H1 (cell line): ENCODE measurements around the gene TEDC1. TPM values are rescaled to one million over a fixed set of nuclear protein-coding genes. Genes with fewer than 3 reads are reported as not detected.

Experiments used
- CTCF ChIA-PET: fragments of 300-600 bp; sonication (Branson Sonifier 250); formaldehyde crosslinking; loops from one replicate; lab custom pipeline; 2021; ENCODE audit not compliant: partially characterized antibody; lab: Charles Lee
- POLR2A ChIA-PET: fragments of 300-600 bp; sonication (Branson Sonifier 250); formaldehyde crosslinking; loops from one replicate; lab custom pipeline; 2021; ENCODE audit warnings: inconsistent platforms; ENCODE audit not compliant: partially characterized antibody; lab: Charles Lee
- DNase-seq, 2 experiments: peaks; one replicate each; pipeline versions ENCODE4 v3.0.0 to v3.0.0-alpha.2; 2010 to 2022; ENCODE audit warnings: low spot score in 2 of 2, low read depth in 1 of 2, mixed read lengths in 1 of 2
- FAIRE-seq: peaks from 2 replicates; lab custom pipeline; 2011; peaks lifted over from hg19 to GRCh38; lab: Jason Lieb, UNC
- H2AFZ ChIP-seq: 2 replicates; pipeline ENCODE4 v1.8.1; 2012; ENCODE audit warnings: low read length, inconsistent platforms
- H2AK5ac ChIP-seq: 2 replicates; pipeline ENCODE4 v1.6.1; 2013; ENCODE audit warnings: low read depth, low read length
- H2BK120ac ChIP-seq: replicated peaks from 2 replicates; pipeline ENCODE3; 2013; ENCODE audit warnings: low read depth, low read length, inconsistent platforms
- H2BK12ac ChIP-seq: 2 replicates; pipeline ENCODE4 v1.6.1; 2013; ENCODE audit warnings: low read depth, low read length
- H2BK15ac ChIP-seq: 2 replicates; pipeline ENCODE4 v1.6.1; 2013; ENCODE audit warnings: low read length
- H2BK20ac ChIP-seq: 2 replicates; pipeline ENCODE4 v1.6.1; 2013; ENCODE audit warnings: low read length
- H2BK5ac ChIP-seq: 2 replicates; pipeline ENCODE4 v1.6.1; 2013; ENCODE audit warnings: low read depth, low read length
- H3K14ac ChIP-seq: 2 replicates; pipeline ENCODE4 v1.6.1; 2013; ENCODE audit warnings: inconsistent platforms; ENCODE audit not compliant: insufficient read length
- H3K18ac ChIP-seq: 2 replicates; pipeline ENCODE4 v1.6.1; 2013; ENCODE audit warnings: low read length; ENCODE audit errors: extremely low read depth
- H3K23ac ChIP-seq: 2 replicates; pipeline ENCODE4 v1.6.1; 2013; ENCODE audit warnings: inconsistent platforms; ENCODE audit not compliant: insufficient read length
- H3K23me2 ChIP-seq: 2 replicates; pipeline ENCODE4 v1.6.1; 2013; ENCODE audit warnings: low read depth, low read length
- H3K27ac ChIP-seq: 2 replicates; pipeline ENCODE4 v1.6.1; 2011; ENCODE audit warnings: low read depth, low read length, inconsistent platforms
- H3K27me3 ChIP-seq, 4 experiments: replicated peaks in 1 of 4; 1 replicate in 1 of 4; 2 replicates in 3 of 4; pipeline versions ENCODE4 v1.6.1 to v1.8.1; 2011 to 2013; ENCODE audit warnings: low read length in 3 of 4, mild to moderate bottlenecking in 3 of 4, inconsistent platforms in 2 of 4, mixed read lengths in 2 of 4, moderate library complexity in 1 of 4; ENCODE audit not compliant: control insufficient read depth in 3 of 4, insufficient read depth in 3 of 4; ENCODE audit errors: extremely low read depth in 1 of 4
- H3K36me3 ChIP-seq, 4 experiments: 2 replicates each; pipeline versions ENCODE4 v1.6.1 to v1.8.1; 2011 to 2013; ENCODE audit warnings: mild to moderate bottlenecking in 4 of 4, low read length in 3 of 4, moderate library complexity in 2 of 4, control low read depth in 1 of 4, inconsistent platforms in 1 of 4; ENCODE audit not compliant: insufficient read depth in 4 of 4, control insufficient read depth in 2 of 4
- H3K4ac ChIP-seq: replicated peaks from 2 replicates; pipeline ENCODE3; 2013; ENCODE audit warnings: low read length, low read depth, mixed read lengths, inconsistent platforms; ENCODE audit not compliant: insufficient read length
- H3K4me1 ChIP-seq, 4 experiments: replicated peaks in 1 of 4; 1 replicate in 1 of 4; 2 replicates in 3 of 4; pipeline versions ENCODE4 v1.6.1 to v1.8.1; 2011 to 2013; ENCODE audit warnings: low read length in 3 of 4, inconsistent platforms in 2 of 4, mixed read lengths in 1 of 4; ENCODE audit not compliant: insufficient read depth in 4 of 4, control insufficient read depth in 3 of 4
- H3K4me2 ChIP-seq, 2 experiments: 2 replicates each; pipeline versions ENCODE4 v1.6.1 to v1.8.1; 2011 to 2013; ENCODE audit warnings: low read depth in 2 of 2, low read length in 2 of 2, control low read depth in 1 of 2, inconsistent platforms in 1 of 2, mild to moderate bottlenecking in 1 of 2; ENCODE audit not compliant: insufficient read depth in 1 of 2
- H3K4me3 ChIP-seq, 4 experiments: fragments of 200-600, 300-600 bp in 1 of 4; sonication (generic), shearing (Covaris generic), sonication (Bioruptor Twin) in 1 of 4; 2 replicates each; pipeline versions ENCODE4 v1.5.1 to v1.8.1; 2011 to 2016; ENCODE audit warnings: low read length in 4 of 4, low read depth in 3 of 4, control low read depth in 2 of 4, inconsistent platforms in 2 of 4, mild to moderate bottlenecking in 2 of 4, mixed read lengths in 1 of 4, moderate library complexity in 1 of 4; ENCODE audit not compliant: insufficient read depth in 2 of 4; ENCODE audit errors: extremely low read depth in 1 of 4
- H3K56ac ChIP-seq: replicated peaks from 2 replicates; pipeline ENCODE3; 2013; ENCODE audit warnings: low read depth, mild to moderate bottlenecking, mixed read lengths, low read length, inconsistent platforms; ENCODE audit not compliant: insufficient read length
- H3K79me1 ChIP-seq: 2 replicates; pipeline ENCODE4 v1.6.1; 2013; ENCODE audit warnings: low read depth, low read length, control low read depth
- H3K79me2 ChIP-seq, 2 experiments: 2 replicates each; pipeline versions ENCODE4 v1.6.1 to v1.8.1; 2012 to 2013; ENCODE audit warnings: low read length in 2 of 2, mild to moderate bottlenecking in 2 of 2, inconsistent platforms in 1 of 2; ENCODE audit not compliant: insufficient read depth in 2 of 2, control insufficient read depth in 1 of 2
- H3K9ac ChIP-seq, 4 experiments: replicated peaks in 1 of 4; 1 replicate in 1 of 4; 2 replicates in 3 of 4; pipeline versions ENCODE4 v1.6.1 to v1.8.1; 2011 to 2013; ENCODE audit warnings: low read depth in 3 of 4, low read length in 3 of 4, control low read depth in 2 of 4, mild to moderate bottlenecking in 2 of 4, moderate library complexity in 2 of 4, inconsistent platforms in 1 of 4; ENCODE audit errors: extremely low read depth in 1 of 4
- H3K9me3 ChIP-seq, 2 experiments: 2 replicates each; pipeline versions ENCODE4 v1.6.1 to v1.8.1; 2012 to 2013; ENCODE audit warnings: mild to moderate bottlenecking in 2 of 2, moderate library complexity in 2 of 2, control low read depth in 1 of 2, inconsistent platforms in 1 of 2, low read depth in 1 of 2, low read length in 1 of 2, mixed read lengths in 1 of 2; ENCODE audit not compliant: insufficient read depth in 2 of 2
- H4K20me1 ChIP-seq, 2 experiments: replicated peaks in 1 of 2; 2 replicates each; pipeline versions ENCODE3 to v1.8.1; 2011 to 2013; ENCODE audit warnings: inconsistent platforms in 2 of 2, low read length in 2 of 2, mild to moderate bottlenecking in 1 of 2; ENCODE audit not compliant: insufficient read depth in 2 of 2, control insufficient read depth in 1 of 2
- H4K5ac ChIP-seq: 2 replicates; pipeline ENCODE4 v1.6.1; 2013; ENCODE audit warnings: low read length, low read depth, mixed read lengths, inconsistent platforms; ENCODE audit not compliant: insufficient read length
- H4K8ac ChIP-seq: 2 replicates; pipeline ENCODE4 v1.8.0; 2013; ENCODE audit warnings: mild to moderate bottlenecking, moderate library complexity, low read length, inconsistent platforms; ENCODE audit not compliant: insufficient read depth; ENCODE audit errors: extremely low read depth
- H4K91ac ChIP-seq: replicated peaks from 2 replicates; pipeline ENCODE3; 2013; ENCODE audit warnings: low read length, mixed read lengths, inconsistent platforms; ENCODE audit not compliant: insufficient read length
- ASH2L ChIP-seq: fragments of 200-600, 300-600 bp; sonication (generic); IDR thresholded peaks from one replicate; pipeline ENCODE4 v1.7.1; 2017; ENCODE audit warnings: low read length
- HDAC2 ChIP-seq, 2 experiments: fragments of 300-600 bp in 1 of 2; sonication (generic) in 1 of 2; IDR thresholded peaks; 2 replicates each; pipeline ENCODE4 v1.6.1; 2011 to 2012; ENCODE audit warnings: low read depth in 2 of 2, low read length in 2 of 2, mild to moderate bottlenecking in 2 of 2, moderate library complexity in 2 of 2, borderline replicate concordance in 1 of 2, inconsistent platforms in 1 of 2
- KDM5A ChIP-seq: fragments of 200-600 bp; IDR thresholded peaks from 2 replicates; pipeline ENCODE4 v1.7.1; 2012; ENCODE audit warnings: mild to moderate bottlenecking, low read length, inconsistent platforms, mixed read lengths
- POLR2A ChIP-seq, 2 experiments: IDR thresholded peaks; 1 replicate in 1 of 2; 2 replicates in 1 of 2; pipeline ENCODE4 v1.6.1; 2011; ENCODE audit warnings: low read depth in 2 of 2, low read length in 2 of 2, mild to moderate bottlenecking in 2 of 2; ENCODE audit errors: control extremely low read depth in 1 of 2
- TAF1 ChIP-seq: IDR thresholded peaks from 2 replicates; pipeline ENCODE4 v1.6.1; 2011; ENCODE audit warnings: mild to moderate bottlenecking, low read depth, low read length
- WGBS, 2 experiments: shearing (Covaris generic) in 1 of 2; methylation state at CpG; one replicate each; pipeline versions ENCODE4 v1.1.6 to v1.1.7; 2013 to 2015; ENCODE audit warnings: low lambda C conversion rate in 2 of 2, mixed read lengths in 2 of 2, inconsistent platforms in 1 of 2, low coverage in 1 of 2, missing lambda C conversion rate in 1 of 2; ENCODE audit not compliant: insufficient replicate concordance in 2 of 2, insufficient coverage in 1 of 2, insufficient read length in 1 of 2; ENCODE audit errors: extremely low coverage in 1 of 2, missing lambda C conversion rate in 1 of 2; 5-methylcytosine and 5-hydroxymethylcytosine counted together
- polyA plus RNA-seq, 7 experiments: library from polyadenylated mRNA; depleted of rRNA in 3 of 7; stranded (reverse) in 5 of 7; unstranded in 2 of 7; fragments of >200 nt in 5 of 7; fragments of 200-250 nt in 2 of 7; gene quantifications; 1 replicate in 5 of 7; 2 replicates in 1 of 7; 4 replicates in 1 of 7; pipeline versions ENCODE4 v1.2.1 to v1.2.3, GENCODE V29; 2011 to 2013; ENCODE audit warnings: missing spikeins in 2 of 7, mixed read lengths in 2 of 7
- total RNA-seq: library from RNA; stranded (reverse); fragmentation: NEBNext Ultra II Directional; extraction: Animal tissue kit (Norgen Biotek cat#: 25700); gene quantifications from 2 replicates; pipeline ENCODE4 v1.2.1, GENCODE V29; 2021

The TEDC1 gene
- total and polyA plus RNA-seq, 2 of the 8 experiments (the other 6 are each of a cell fraction or from before 2014, with no cell fraction given), result 5.6 to 14.8 TPM

DNA sequence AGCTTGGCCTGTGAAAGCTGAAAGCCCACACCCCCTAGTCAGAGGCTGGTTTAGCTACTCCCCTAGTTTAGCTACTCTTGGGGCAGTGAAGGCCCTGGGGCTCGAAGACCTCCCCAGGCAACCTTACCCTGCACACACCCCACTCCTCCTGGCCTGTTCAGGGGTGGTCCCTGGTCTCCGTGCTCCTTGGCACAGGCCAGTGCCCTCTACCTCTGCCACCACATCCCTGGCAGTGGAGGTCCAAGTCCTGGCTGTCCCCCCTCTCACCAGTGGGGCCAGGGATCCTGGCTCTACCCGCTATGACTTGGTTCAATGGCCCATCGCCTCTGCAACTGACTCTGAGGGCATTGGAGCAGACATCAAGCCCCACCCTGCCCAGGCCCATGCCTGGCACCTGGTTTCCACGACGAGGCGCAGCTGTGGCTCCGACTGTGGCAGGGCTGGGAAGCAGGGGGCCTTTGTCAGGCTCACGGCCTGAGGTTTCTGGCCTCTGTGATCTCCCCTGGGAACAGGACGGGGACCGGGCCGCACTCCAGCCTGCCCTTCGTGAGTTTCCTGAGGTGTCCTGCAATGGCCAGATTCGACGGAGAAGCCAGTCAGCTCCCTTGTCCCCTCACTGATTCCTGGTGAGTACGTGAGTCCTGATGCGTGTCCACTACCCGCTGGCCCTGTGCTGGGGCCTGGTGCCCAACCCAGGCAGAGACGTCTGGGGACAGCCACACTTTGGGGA lies 41.0 kb downstream of the TEDC1 start:
- Histone ChIP-seq H4K8ac (no peak overlapping the region), H3K79me2 (no peaks in the 10 kb centered on the region), H3K9ac (no peak overlapping the region), H3K14ac (no peak overlapping the region), H2AFZ (no peak overlapping the region), H3K23ac (no peak overlapping the region), H4K91ac (no peak overlapping the region), H3K23me2 (no peaks in the 10 kb centered on the region), H3K79me1 (no peaks in the 10 kb centered on the region), H3K18ac (no peak overlapping the region), H4K20me1 (no peaks in the 10 kb centered on the region), H2BK20ac (no peak overlapping the region), H3K4ac (no peak overlapping the region), H2AK5ac (no peak overlapping the region), H3K27ac (no peak overlapping the region), H3K4me3 (no peak overlapping the region), H3K56ac (no peak overlapping the region), H3K4me2 (no peak overlapping the region), H2BK120ac (no peak overlapping the region), H2BK12ac (no peak overlapping the region), H3K27me3 (peaks cover 8 to 22% (median 16%) of the 10 kb centered on the region in 4 experiments), H4K5ac (no peak overlapping the region), H2BK15ac (no peak overlapping the region), H2BK5ac (no peak overlapping the region), H3K4me1 (peaks cover 0 to 1% (median 0%) of the 10 kb centered on the region in 4 experiments; a peak in 2 of 7 replicates), H3K36me3 (no peaks in the 10 kb centered on the region), H3K9me3 (peaks cover 6 to 79% of the 10 kb centered on the region in 2 experiments; a peak in 3 of 4 replicates)
- WGBS, 2 experiments, result 83% methylated on average over 15 of the region's 19 CpGs; no CpG with 5 or more reads in 1 of the 2 experiments
- CTCF ChIA-PET, result interaction anchor here (0.5 to 1.0 kb wide), 2 partner anchors 65 to 202 kb away, joined by 3 read pairs; no protein-coding TSS in a partner anchor
- DNase-seq, result no peak
- FAIRE-seq, result no peak
- POLR2A ChIA-PET, result no interaction called here
- TF ChIP-seq ASH2L (no peak), TAF1 (no peak), POLR2A (IDR thresholded peaks at IDR 0.05; ENCODE audit: control extremely low read depth in 1 of 2, low read depth in 2 of 2, low read length in 2 of 2) (no peak), HDAC2 (IDR thresholded peaks at IDR 0.05; ENCODE audit: borderline replicate concordance in 1 of 2, low read depth in 2 of 2, low read length in 2 of 2) (no peak), KDM5A (no peak)
